GM19397 (cell line): ENCODE measurements around the gene CPEB4.
A peak's percentile ranks its signal among the peaks of the same experiment; 100 is the strongest.

ENCODE experiments used
- ATAC-seq: cut with Tn5 transposase; IDR thresholded peaks from one replicate; pipeline ENCODE4 v1.9.1; 2021; ENCODE audit warnings: mild to moderate bottlenecking, moderate library complexity; ENCODE audit not compliant: unreplicated experiment

CPEB4 gene

DNA sequence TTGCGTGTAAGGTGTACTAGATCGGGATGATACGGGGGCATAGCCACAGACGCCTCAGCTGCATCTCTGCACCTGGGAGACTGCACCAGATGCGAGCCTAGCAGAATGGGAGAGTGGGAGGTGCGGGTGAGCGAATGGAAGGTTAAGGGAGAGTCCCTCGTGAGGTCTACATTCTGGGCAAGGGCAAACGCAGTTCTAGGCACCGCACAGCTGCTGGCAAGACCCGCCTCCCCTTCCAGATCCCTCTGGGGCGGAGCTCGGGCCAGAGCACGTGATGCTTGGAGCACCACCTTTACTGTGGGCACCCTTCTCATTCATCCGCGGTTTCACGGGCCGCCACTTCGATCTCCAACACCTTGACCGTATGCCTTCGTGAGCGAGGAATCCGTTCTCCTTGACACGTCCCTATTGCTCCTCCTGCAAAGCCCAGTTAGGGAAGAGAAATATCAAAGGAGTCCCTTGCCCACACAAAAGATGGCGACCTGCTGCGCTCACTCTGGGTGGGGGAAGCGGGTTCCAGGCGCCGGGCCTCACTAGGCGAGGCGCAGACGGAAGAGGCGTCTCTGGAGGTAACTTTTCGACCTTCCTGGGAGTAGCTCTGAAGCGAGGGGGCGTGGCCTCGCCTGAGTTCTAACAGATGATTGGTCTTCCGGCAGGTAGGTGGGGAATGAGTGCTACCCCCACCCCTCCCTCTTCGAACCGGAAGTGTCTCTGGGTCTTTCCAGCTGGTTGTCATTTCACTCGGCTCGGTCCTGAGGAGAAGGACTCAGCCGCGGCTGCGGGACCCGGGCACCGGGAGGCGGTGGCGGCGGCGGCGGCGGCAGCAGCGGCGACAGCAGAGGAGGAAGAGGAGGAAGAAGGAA lies at the start of gene CPEB4:
Gene CPEB4 (plus strand): TSS at position 740 of the 863 bp plus-strand sequence. CDS start 1,385 bp downstream, outside the sequence.
- ATAC-seq = peak; percentile 95

DNA sequence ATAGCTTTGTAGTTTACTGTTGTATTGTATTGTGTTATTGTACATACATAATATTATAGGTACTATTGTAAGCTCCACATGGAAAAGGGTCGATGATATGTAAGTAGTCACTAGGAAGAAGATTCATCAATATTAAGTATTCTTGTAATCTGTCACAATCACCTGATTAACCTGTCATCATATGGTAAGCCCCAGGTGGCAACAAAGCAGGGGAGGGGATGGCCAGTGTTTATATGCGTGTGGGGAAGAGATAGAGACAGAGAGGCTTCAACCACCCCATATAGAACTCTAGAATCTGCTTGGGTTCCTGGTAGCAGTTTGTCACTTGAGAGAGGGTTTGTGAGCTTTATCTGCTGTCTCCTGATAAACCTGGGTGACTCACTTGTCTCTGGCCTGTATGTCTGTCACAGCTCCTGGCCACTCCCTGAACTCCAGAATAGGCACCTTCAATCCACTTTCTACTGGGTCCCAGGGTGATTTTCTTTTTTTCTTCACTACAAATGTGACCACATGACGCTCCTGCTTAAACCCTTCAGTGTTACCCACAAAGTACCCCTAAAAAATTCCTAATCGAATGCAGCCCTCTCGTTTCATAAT lies 48.9 kb upstream of the CPEB4 start:
- ATAC-seq = no peak

DNA sequence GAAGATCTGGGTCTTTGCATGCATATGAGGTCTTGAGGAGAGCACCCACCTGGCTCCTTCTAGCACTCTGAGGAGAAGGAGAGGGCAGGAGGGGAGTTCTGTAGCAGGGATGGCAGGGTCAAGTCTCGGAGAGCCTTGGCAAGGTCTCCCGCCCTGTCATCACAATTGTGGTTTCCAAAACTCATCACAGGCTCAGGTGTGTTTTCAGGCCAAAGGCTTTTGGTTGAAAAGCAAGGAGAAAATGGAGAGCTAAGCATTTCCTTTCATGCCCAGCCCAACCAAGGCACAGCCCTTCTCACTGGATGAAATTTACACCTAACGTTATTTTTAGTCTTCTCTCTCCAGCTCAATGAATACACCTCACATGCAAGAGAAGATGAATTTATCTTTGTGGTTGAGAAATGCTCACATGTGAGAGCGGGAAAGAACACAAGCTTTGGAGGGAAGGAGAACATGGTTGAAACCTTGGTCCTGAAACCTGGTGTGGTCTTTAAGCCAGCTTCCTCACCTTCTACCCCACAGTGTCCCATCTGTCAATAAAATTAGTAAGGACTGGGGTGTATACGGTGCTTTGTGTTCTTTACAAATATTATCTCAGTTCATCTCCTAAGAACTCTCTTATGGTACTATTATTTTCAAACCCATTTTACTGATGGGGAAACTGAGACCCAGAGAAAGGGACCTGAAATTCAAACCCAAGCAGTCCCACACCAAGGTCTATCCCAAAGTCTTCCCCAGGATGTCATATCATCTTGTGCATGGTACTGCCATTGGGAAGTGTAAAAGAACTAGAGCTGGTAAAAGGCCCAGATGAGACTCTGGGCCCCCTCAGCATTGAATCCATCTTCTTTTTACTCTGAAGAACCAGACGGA lies 47.8 kb upstream of the CPEB4 start:
- no peak for ATAC-seq

- ATAC-seq = no peak
Measured at GRCh38 chr5:173841710-173842109, 46.4 kb upstream of the CPEB4 start.

GRCh38 chr5:173843794-173844193 lies 44.4 kb upstream of the CPEB4 start:
- ATAC-seq = no peak

DNA sequence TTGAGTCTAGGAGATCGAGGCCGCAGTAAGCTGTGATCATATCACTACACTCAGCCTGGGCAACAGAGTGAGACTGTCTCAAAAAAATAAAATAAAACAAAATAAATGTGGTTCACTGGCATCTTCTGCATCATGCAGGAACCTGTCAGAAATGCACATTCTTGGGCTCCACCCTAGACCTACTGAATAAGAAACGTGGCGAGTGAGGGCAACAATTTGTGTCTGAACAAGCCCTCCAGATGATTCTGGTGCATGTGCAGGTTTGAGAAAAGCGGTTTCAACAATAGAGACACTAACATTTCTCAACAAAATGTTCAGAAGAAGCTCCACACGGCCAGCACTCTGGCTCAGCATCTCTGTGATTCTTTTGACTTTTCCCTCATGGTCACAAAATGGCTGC lies 42.8 kb upstream of the CPEB4 start:
- ATAC-seq = no peak

GRCh38 chr5:173846929-173847501 lies 41.1 kb upstream of the CPEB4 start:
- ATAC-seq = no peak

DNA sequence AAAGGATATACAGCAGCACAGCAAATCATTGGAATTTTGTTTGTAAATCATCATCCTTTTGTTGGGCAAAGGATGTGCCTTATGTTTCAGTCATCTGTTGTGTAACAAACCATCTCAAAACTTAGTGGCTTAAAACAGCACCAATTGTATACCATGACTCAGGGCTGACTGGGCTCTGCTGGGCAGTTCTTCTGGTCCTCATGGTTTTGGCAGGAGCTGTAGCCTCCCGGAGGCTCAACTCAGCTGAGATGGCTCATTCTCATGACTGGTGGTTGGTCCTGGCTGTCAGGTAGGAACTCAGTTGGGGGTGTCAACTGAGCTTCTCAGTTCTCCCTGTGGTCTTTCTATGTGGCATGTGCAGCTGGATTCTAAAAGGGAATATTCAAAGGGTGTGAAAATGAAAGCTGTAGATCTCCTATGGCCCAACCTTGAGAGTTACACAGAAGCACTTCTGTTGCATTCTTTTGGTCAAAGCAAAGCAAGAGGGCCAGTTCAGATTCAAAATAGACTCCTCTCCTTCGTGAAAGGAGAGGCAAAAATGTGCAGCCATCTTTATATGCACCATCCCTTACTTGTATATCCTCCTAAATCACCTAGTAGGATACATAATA lies 39.1 kb upstream of the CPEB4 start:
- ATAC-seq = no peak

DNA sequence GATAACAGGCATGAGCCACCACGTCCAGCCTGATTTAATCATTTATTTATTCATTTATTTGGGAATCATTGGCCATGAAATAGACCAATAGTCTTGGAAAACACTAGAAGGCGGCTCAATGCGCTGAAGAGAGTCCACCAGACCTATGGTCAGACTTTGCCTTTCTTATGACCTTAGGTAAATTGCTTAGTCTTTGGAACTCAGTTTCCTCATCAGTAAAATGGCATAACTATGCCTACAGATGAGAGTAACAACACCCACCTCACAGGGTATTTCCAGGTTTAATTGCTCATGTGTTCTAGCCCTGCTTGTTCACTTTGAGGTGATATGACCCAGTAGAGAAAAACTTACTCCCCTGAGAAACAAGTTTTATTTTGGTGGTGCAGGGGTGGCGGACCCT lies 38.2 kb upstream of the CPEB4 start:
- no peak for ATAC-seq

GRCh38 chr5:173850659-173851058 lies 37.5 kb upstream of the CPEB4 start:
- ATAC-seq = no peak

- ATAC-seq = no peak
Measured at GRCh38 chr5:173851595-173852243, 36.4 kb upstream of the CPEB4 start.

DNA sequence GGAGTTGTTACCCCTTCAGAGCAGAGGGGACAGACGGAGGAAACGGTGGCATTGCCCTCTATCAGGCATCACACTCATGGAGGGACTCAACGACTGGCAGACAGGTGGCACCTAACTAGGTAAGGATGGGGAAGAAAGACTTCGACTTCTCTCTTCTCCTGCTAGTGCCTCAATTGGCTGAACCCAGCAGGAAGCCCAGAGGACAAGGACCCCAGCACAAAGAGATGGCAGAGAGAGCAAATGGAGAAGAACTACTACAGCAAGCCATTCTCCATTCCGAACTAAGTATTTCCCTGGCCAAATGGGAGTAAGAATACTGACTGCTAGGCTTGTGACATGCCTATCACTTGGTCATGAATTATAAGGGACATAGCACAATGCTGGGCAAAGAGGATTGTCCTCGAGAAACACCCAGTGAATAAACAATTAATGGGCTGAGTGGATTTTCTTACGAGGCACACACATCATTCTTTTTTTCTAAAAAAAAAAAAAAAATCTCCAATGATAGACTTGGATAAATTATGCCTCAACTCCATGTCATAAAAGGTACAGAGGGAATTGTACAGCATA lies 35.3 kb upstream of the CPEB4 start:
- ATAC-seq = no peak

GRCh38 chr5:173853370-173854131 lies 34.6 kb upstream of the CPEB4 start:
- ATAC-seq = no peak

DNA sequence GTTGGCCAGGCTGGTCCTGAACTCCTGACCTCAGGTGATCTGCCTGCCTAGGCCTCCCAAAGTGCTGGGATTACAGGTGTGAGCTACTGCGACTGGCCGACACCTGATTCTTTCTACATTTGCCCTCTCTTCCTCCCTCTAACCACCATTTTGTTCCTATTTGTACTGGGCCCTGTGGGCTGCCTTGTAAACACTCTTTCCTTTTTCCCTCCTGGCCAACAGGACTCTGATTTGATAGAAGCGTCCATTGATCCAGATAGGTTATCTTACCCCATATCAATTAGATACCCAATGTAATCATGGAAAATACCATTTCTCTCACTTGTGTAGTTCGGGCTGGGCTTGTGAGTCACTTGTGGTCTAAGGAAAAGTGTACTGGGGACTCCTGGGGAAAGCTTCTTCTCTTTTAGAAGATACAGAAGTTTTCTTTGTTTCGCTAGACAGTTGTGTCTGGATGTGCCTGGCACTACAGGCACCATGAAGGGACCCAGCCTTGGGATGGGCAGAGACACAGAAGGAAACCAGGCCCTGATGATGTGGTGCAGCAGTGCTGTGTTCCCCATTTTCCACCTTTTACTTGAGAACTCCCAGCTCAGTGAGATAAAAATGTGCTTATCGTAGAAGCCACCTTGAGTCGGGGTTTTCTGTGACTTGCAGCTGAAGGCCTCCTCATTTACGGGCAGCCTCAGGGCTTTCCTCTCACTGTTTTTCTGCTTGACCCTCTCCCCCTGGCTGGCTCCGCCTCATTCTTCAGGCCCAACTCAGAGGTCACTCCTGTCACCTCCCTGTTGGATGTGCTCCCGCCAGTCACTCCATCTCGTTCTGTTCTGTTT lies 32.8 kb upstream of the CPEB4 start:
- no peak for ATAC-seq

DNA sequence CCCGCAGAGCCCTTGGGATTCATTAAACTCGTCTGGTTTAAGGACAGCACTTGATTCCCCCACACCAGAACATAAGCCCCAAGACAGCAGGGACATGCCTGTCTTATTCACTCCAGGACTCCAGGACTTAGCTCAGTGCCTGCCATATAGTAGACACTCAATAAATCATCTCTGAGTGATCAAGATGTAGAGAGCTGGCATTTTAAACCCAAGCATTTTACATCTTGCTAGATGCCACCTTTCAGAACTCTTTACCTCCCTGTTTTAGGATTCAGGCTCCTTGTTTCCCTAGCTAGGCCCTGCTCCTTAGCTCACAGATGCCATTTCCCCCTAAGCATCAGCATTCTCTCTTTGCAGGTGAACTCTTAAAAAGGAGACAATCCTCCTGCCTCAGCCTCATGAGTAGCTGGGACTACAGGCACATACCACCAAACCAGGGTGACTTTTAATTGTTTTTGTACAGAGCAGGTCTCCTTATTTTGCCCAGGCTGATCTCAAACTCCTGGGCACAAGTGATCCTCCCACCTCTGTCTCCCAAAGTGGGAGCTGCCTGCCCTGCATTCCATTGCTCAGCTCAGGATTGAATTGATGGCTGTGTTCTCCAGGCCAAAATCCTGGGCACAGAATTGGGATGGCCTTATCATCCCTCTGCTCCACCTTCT lies 32.0 kb upstream of the CPEB4 start:
- ATAC-seq = no peak

GRCh38 chr5:173857234-173857633 lies 30.9 kb upstream of the CPEB4 start:
- no peak for ATAC-seq

- ATAC-seq = no peak
Measured at GRCh38 chr5:173858021-173858669, 30.0 kb upstream of the CPEB4 start.
